Effector memory CD8-positive, alpha-beta T cell (primary cell): Measurements from ENCODE around the gene ATP6V1B1.

ENCODE experiments used
- ATAC-seq: fragments of 150-1000 bp; cut with Tn5 transposase; replicated peaks from 2 replicates; pipeline ENCODE4 v1.10.0; 2021; ENCODE audit warnings: mild to moderate bottlenecking, moderate library complexity
- DNase-seq, 3 experiments: peaks; one replicate each; pipeline ENCODE4 v3.0.0; 2021
- H3K27ac Mint-ChIP-seq, 2 donors: one replicate each; pipeline ENCODE4 v1.8.0; 2022; ENCODE audit warnings: mild to moderate bottlenecking in 2 of 2, mixed read lengths in 2 of 2, moderate library complexity in 2 of 2
- H3K27me3 Mint-ChIP-seq, 2 donors: one replicate each; pipeline ENCODE4 v1.8.0; 2022; ENCODE audit warnings: mixed read lengths in 2 of 2
- H3K36me3 Mint-ChIP-seq: one replicate; pipeline ENCODE4 v1.8.0; 2022; ENCODE audit warnings: mild to moderate bottlenecking, moderate library complexity, mixed read lengths; ENCODE audit not compliant: insufficient read depth
- H3K4me1 Mint-ChIP-seq, 2 donors: one replicate each; pipeline ENCODE4 v1.8.0; 2022; ENCODE audit warnings: low read depth in 2 of 2, mixed read lengths in 2 of 2
- H3K4me3 Mint-ChIP-seq, 2 donors: one replicate each; pipeline ENCODE4 v1.8.0; 2022; ENCODE audit warnings: mild to moderate bottlenecking in 2 of 2, mixed read lengths in 2 of 2, moderate library complexity in 2 of 2
- H3K9me3 Mint-ChIP-seq, 2 donors: one replicate each; pipeline ENCODE4 v1.8.0; 2022; ENCODE audit warnings: mixed read lengths in 2 of 2

Gene ATP6V1B1

GRCh38 chr2:70904371-70905216, 31.1 kb upstream of the ATP6V1B1 start:
- DNase-seq (no peak), ATAC-seq (no peak)
- no peaks in the 10 kb centered on the region for H3K9me3 Mint-ChIP-seq
- H3K4me1 Mint-ChIP-seq, result peaks cover 15 to 22% of the 10 kb centered on the region in 2 donors
- H3K36me3 Mint-ChIP-seq, result no peaks in the 10 kb centered on the region
- H3K27me3 Mint-ChIP-seq, result peaks cover 76 to 94% of the 10 kb centered on the region in 2 donors
- H3K4me3 Mint-ChIP-seq, result no peak overlapping the region
- no peak overlapping the region for H3K27ac Mint-ChIP-seq

GRCh38 chr2:70905443-70906421, 30.0 kb upstream of the ATP6V1B1 start:
- Mint-ChIP-seq H3K27me3 (peaks cover 71 to 83% of the 10 kb centered on the region in 2 donors), H3K27ac (no peak overlapping the region)

DNA sequence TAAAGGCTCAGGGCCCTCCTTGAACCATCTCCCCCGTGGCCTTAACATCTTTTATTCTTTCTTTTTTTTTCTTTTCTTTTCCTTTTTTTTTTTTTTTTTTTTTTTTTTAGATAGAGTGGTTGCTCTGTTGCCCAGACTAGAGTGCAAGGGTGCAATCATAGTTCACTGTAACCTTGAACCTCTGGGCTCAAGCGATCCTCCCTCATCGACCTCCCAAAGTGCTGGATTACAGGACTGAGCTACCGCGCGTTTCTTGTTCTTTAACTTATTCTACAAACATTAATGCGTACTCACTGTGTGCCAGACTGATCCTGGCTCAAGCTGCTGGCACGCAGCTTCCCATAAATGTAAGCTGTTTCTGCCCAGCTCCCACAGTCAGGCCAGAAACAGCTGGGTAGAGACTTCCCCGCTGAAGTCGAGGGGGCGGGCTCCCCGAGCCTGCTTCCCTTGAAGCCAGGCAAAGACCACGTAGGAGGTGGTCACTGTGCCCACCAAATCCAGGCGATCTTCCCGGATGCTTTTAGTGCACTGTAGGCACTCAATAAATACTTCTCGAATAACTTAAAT, 29.2 kb upstream of the ATP6V1B1 start:
- H3K27me3 Mint-ChIP-seq, result peaks cover 69 to 83% of the 10 kb centered on the region in 2 donors
- peaks cover 1 to 11% of the 10 kb centered on the region in 2 donors for H3K4me1 Mint-ChIP-seq
- H3K27ac Mint-ChIP-seq, result no peak overlapping the region
- DNase-seq (no peak), ATAC-seq (no peak)
- peak overlapping the region in 1 of 2 donors; percentile 37 for H3K4me3 Mint-ChIP-seq
- no peaks in the 10 kb centered on the region for H3K9me3 Mint-ChIP-seq
- no peaks in the 10 kb centered on the region for H3K36me3 Mint-ChIP-seq

More at GRCh38 chr2:70905443-70906421, 30.0 kb upstream of the ATP6V1B1 start:
- Mint-ChIP-seq H3K4me1 (peaks cover 7 to 16% of the 10 kb centered on the region in 2 donors), H3K36me3 (no peaks in the 10 kb centered on the region), H3K9me3 (no peaks in the 10 kb centered on the region), H3K4me3 (no peak overlapping the region)
- DNase-seq (no peak), ATAC-seq (no peak)

GRCh38 chr2:70907130-70908057, 28.3 kb upstream of the ATP6V1B1 start:
- H3K27ac Mint-ChIP-seq, result peak overlapping the region in 1 of 2 donors; percentile 49
- H3K4me3 Mint-ChIP-seq, result peak overlapping the region in 1 of 2 donors; percentile 37
- H3K27me3 Mint-ChIP-seq, result peaks cover 69 to 83% of the 10 kb centered on the region in 2 donors
- H3K9me3 Mint-ChIP-seq, result no peaks in the 10 kb centered on the region
- no peak for ATAC-seq
- DNase-seq, result no peak
- no peaks in the 10 kb centered on the region for H3K36me3 Mint-ChIP-seq
- peaks cover 0 to 8% of the 10 kb centered on the region in 2 donors for H3K4me1 Mint-ChIP-seq

DNA sequence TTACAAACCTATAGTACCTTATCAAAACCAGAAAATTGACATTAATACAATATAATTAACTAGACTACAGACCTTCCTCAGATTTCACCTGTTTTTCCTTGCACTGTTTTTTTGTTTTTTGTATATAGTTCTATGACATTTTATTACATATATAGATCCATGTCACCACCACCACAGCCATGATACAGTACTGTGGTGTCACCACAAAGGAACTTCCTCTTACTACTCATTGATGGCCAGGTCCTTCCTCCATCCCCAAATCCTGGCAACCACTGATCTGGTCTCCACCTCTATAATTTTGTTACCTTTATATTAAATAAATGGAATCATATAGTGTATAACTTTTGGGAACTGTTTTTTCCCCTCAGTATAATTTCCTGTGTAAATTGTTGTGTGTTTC, 19.4 kb upstream of the ATP6V1B1 start:
- Mint-ChIP-seq H3K27ac (no peak overlapping the region), H3K36me3 (no peaks in the 10 kb centered on the region), H3K9me3 (no peaks in the 10 kb centered on the region), H3K4me1 (no peaks in the 10 kb centered on the region), H3K27me3 (peaks cover 37 to 60% of the 10 kb centered on the region in 2 donors), H3K4me3 (no peak overlapping the region)
- DNase-seq (no peak), ATAC-seq (no peak)

DNA sequence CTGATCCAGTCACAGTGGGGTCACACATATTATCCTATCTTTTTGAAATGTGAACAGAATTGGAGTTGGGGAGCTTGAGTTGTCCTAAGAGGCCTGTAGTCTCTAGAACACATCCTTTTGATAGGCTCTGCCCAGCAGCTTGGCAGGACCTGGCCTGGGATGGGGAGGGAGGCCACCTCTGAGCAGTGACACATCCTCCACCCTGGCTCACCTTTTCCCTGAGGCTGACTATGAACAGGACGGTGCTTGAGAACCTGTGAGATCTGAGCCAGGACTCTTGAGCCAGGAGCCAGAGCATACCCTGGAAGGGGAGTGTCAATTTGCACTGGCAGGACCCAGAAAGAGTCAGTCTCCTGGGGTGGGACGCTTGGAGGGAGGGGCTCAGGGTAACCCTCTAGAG, 17.7 kb upstream of the ATP6V1B1 start:
- H3K9me3 Mint-ChIP-seq, result no peaks in the 10 kb centered on the region
- H3K27ac Mint-ChIP-seq, result no peak overlapping the region
- no peaks in the 10 kb centered on the region for H3K4me1 Mint-ChIP-seq
- DNase-seq (no peak), ATAC-seq (no peak)
- H3K27me3 Mint-ChIP-seq, result peaks cover 21 to 58% of the 10 kb centered on the region in 2 donors
- no peaks in the 10 kb centered on the region for H3K36me3 Mint-ChIP-seq
- no peak overlapping the region for H3K4me3 Mint-ChIP-seq

- Mint-ChIP-seq H3K27ac (no peak overlapping the region), H3K9me3 (no peaks in the 10 kb centered on the region), H3K36me3 (no peaks in the 10 kb centered on the region), H3K27me3 (peaks cover 21 to 65% of the 10 kb centered on the region in 2 donors), H3K4me1 (no peaks in the 10 kb centered on the region), H3K4me3 (no peak overlapping the region)
- peak; percentile 64 to 76 (median 69) for DNase-seq
- ATAC-seq, result peak; percentile 73
Observed at GRCh38 chr2:70919672-70920366, 15.9 kb upstream of the ATP6V1B1 start.

- no peaks in the 10 kb centered on the region for H3K4me1 Mint-ChIP-seq
- no peak for ATAC-seq
- H3K27me3 Mint-ChIP-seq, result peaks cover 18 to 61% of the 10 kb centered on the region in 2 donors
- no peaks in the 10 kb centered on the region for H3K9me3 Mint-ChIP-seq
- H3K36me3 Mint-ChIP-seq, result no peaks in the 10 kb centered on the region
- DNase-seq, result no peak
- H3K27ac Mint-ChIP-seq, result no peak overlapping the region
- no peak overlapping the region for H3K4me3 Mint-ChIP-seq
Observed at GRCh38 chr2:70920367-70920715, 15.4 kb upstream of the ATP6V1B1 start.

- ATAC-seq, result no peak
Observed at GRCh38 chr2:70921031-70921430, 14.7 kb upstream of the ATP6V1B1 start.

DNA sequence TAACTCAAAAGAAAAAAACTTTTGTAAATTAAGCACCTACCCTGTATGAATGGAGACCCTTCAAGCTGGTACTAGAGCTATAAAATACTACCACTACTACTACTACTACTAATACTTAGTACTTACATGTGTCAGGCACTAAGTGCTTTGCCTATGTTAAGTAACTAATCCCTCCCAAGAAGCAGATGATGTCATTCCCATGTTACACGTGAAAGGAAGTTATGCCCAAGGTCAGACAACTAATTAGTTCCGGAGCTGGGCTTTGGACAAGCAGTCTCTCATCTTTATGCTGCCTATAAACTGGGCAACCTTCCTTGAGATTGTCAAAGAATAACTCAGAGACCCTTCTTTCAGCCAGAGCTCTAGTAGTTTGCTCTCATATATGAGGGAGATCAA, 13.9 kb upstream of the ATP6V1B1 start:
- ATAC-seq, result no peak
- no peak for DNase-seq
- Mint-ChIP-seq H3K4me3 (no peak overlapping the region), H3K27ac (no peak overlapping the region), H3K36me3 (no peaks in the 10 kb centered on the region), H3K27me3 (peaks cover 7 to 53% of the 10 kb centered on the region in 2 donors), H3K4me1 (no peaks in the 10 kb centered on the region), H3K9me3 (no peaks in the 10 kb centered on the region)

More at GRCh38 chr2:70921031-70921430, 14.7 kb upstream of the ATP6V1B1 start:
- no peaks in the 10 kb centered on the region for H3K36me3 Mint-ChIP-seq
- no peaks in the 10 kb centered on the region for H3K9me3 Mint-ChIP-seq
- no peaks in the 10 kb centered on the region for H3K4me1 Mint-ChIP-seq
- H3K27me3 Mint-ChIP-seq, result peaks cover 14 to 57% of the 10 kb centered on the region in 2 donors
- no peak overlapping the region for H3K27ac Mint-ChIP-seq
- DNase-seq, result no peak
- H3K4me3 Mint-ChIP-seq, result no peak overlapping the region

- no peaks in the 10 kb centered on the region for H3K4me1 Mint-ChIP-seq
Observed at GRCh38 chr2:70922235-70923234, 13.2 kb upstream of the ATP6V1B1 start.

More at GRCh38 chr2:70922235-70923234, 13.2 kb upstream of the ATP6V1B1 start:
- no peak for DNase-seq
- peaks cover 4 to 53% of the 10 kb centered on the region in 2 donors for H3K27me3 Mint-ChIP-seq
- no peak overlapping the region for H3K27ac Mint-ChIP-seq
- no peak overlapping the region for H3K4me3 Mint-ChIP-seq
- no peaks in the 10 kb centered on the region for H3K36me3 Mint-ChIP-seq
- no peak for ATAC-seq
- no peaks in the 10 kb centered on the region for H3K9me3 Mint-ChIP-seq
